OCI-LY7 (cell line): Measurements from ENCODE around the gene UEVLD.

ENCODE experiments used
- CTCF ChIP-seq: fragments of 200-600 bp; sonication (generic); conservative IDR thresholded peaks from 2 replicates; pipeline ENCODE4 v1.5.1; 2014; ENCODE audit warnings: mild to moderate bottlenecking, antibody characterized with exemption, low read length, moderate library complexity, mixed read lengths
- EZH2phosphoT487 ChIP-seq: fragments of 200-600 bp; sonication (generic); IDR thresholded peaks from 2 replicates; pipeline ENCODE4 v1.6.1; 2018; ENCODE audit warnings: low read depth, borderline replicate concordance, mild to moderate bottlenecking, mixed run types, antibody characterized with exemption, low read length, moderate library complexity, mixed read lengths

- no peak for TF ChIP-seq CTCF
- TF ChIP-seq EZH2phosphoT487, result no peak
Measured at GRCh38 chr11:18599739-18600230, 11.3 kb upstream of the UEVLD start, which contains the start of gene MISFA.
